SW 1271 (cell line): Measurements from ENCODE around the gene HDX.
A peak's percentile ranks its signal among the peaks of the same experiment; 100 is the strongest.
"Not testable (repeated sequence)": the region's sequence is repeated elsewhere in the genome, so short reads cannot be mapped to it uniquely, and the experiment has no call there.

Experiments
- DNase-seq, 2 experiments: peaks; one replicate each; lab custom pipeline; 2025; lab: John Stamatoyannopoulos, UW

The HDX gene

GRCh38 chrX:84339507-84340364, 162.5 kb downstream of the HDX start:
- peak in 1 of 2 experiments; percentile 14 for DNase-seq

DNA sequence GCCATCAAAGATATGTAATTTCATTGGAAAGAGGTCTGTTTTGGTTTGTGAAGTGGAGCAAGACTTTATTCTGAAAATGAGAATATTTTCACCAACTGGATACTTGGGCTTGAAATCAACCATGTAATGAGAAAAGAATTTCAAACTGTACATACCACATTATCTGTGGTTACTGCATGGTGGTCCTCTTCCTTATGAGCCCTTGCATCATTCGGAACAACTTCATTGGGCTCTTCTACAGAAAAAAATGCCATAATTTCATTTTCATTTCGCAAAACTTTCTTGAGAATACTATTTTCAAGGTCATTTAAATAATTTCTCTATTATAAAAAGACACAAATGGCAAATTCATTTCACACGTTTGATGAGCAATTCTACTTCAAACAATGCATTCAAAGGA, 165.6 kb downstream of the HDX start:
- no peak for DNase-seq

- DNase-seq, result no peak
Observed at GRCh38 chrX:84335121-84335520, 167.1 kb downstream of the HDX start.

DNA sequence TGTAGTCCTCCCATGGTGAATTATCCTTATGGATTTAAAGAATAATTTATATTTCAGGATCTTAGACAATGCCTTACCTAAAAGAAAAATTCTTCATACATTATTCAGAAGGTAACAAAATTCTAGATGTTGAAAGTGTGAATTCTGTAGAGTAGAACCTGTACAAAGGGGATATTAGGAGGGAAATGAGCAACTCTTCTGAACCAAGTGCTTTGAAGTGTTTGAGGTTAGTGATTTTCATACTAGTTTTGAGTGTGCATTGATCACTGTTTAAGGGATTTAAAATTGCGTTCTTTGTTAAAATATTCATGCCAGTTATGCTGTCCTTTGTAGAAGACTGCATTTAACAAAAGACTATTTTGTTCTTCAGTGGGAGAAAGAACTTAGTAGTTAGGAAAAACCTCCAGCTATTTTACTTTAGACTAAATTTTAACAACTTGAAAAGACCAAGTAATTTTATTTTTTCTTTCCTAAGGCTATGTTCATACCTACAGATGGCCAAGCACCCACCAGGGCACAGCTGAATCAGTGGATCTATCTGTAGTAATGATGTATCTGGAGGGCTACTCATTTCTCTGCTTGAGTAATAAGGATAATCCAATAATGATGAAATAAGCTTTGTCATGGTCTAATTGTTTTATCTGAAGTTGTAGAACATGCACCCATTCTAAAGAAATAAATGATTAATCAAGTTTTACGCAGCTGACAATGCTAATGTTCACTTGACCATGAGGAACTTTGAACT, 180.0 kb downstream of the HDX start:
- no peak for DNase-seq

GRCh38 chrX:84320614-84321013, 181.6 kb downstream of the HDX start:
- DNase-seq, result no peak

DNA sequence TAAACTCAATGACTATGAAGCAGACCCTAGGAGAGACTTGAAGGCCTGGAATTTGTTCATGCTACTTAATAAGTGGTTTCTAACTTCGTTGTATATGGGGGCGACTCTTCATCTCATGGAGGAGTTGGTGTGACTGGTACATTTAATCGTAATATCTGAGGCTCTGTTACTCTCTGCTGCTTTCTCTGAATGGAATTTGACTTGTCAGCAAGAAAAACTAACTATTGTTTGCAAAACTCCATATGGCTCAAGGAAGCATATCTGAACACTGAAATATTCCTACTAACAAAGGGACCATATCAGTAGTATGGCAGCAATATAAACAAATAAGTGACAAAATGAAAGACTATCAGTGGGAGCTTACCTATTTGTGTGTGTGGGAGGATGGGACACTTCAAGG, 182.2 kb downstream of the HDX start:
- no peak for DNase-seq

DNA sequence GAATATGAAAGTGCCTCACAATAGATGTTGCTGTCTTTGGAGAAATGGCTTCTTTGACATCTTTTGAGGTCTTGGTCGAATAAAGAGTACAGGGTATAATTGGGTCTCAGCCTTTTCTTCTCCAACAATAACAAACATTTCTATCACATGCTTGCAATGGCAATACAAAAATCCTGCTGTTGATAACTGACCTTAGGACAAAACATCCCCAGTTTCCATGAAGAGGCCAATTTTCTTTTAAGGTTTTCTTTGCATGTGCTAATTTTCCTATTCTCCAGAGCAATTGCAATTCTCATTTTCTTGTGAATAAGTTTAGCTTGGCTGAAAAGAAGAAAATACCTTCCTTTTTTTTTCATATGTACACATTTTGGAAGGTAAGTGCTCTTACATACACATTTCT, 183.6 kb downstream of the HDX start:
- DNase-seq, result no peak

- DNase-seq, result not testable (repeated sequence)
Observed at GRCh38 chrX:84315946-84316345, 186.3 kb downstream of the HDX start.
